GM23338 (cell line): ENCODE results near the gene TMSB4X.

ENCODE experiments used
- CREB1 ChIP-seq: fragments of 250-450 bp; sonication (Bioruptor Pico); IDR thresholded peaks from 2 replicates; pipeline ENCODE4 v1.5.0; 2020; ENCODE audit warnings: low read depth, mild to moderate bottlenecking, moderate library complexity
- CTCF ChIP-seq, 2 experiments: fragments of 200-600 bp in 1 of 2; sonication (generic) in 1 of 2; conservative IDR thresholded peaks; 2 replicates each; pipeline versions ENCODE4 v1.5.1 to v1.6.1; 2016 to 2017; ENCODE audit warnings: antibody characterized with exemption in 2 of 2, low read depth in 2 of 2, mild to moderate bottlenecking in 2 of 2, moderate library complexity in 1 of 2
- EZH2 ChIP-seq: fragments of 200-600 bp; sonication (generic); IDR thresholded peaks from one replicate; pipeline ENCODE4 v1.8.0; 2017; ENCODE audit warnings: antibody characterized with exemption, mild to moderate bottlenecking, low read depth; ENCODE audit not compliant: unreplicated experiment
- EZH2phosphoT487 ChIP-seq: fragments of 200-600 bp; sonication (generic); IDR thresholded peaks from one replicate; pipeline ENCODE4 v1.8.1; 2018; ENCODE audit warnings: antibody characterized with exemption; ENCODE audit not compliant: unreplicated experiment
- JUNB ChIP-seq: IDR thresholded peaks from one replicate; pipeline ENCODE4 v1.6.1; 2016; ENCODE audit warnings: antibody characterized with exemption; ENCODE audit not compliant: unreplicated experiment
- POLR2AphosphoS5 ChIP-seq: IDR thresholded peaks from 2 replicates; pipeline ENCODE4 v1.6.1; 2016; ENCODE audit warnings: antibody characterized with exemption, low read depth
- ZNF114 ChIP-seq: fragments of 250-450 bp; sonication (Bioruptor Pico); IDR thresholded peaks from 2 replicates; pipeline ENCODE4 v1.5.0; 2020; ENCODE audit warnings: mild to moderate bottlenecking, moderate library complexity
- TF ChIP-seq, protein P1 (sequence below): IDR thresholded peaks from one replicate; pipeline ENCODE4 v1.6.1; 2018; ENCODE audit warnings: antibody characterized with exemption; ENCODE audit not compliant: unreplicated experiment

DNA sequence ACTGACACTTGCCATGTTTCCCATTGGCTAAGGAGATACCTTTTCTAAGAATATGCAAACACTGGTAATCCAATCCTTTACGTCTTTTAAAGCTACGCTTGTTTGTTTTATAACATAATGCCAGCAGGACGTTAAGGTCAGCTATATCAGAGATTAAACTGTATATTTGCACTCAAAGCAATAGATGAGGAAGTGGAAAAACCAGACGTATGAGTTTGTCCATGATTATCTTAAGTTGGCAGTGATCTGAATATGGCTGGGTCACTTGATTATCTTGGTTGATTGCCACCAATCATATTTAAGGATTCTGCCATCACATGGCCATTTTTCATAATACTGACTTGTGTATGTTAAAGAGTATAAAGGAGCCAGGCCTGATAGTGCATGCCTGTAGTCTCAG is 19.4 kb downstream of the TMSB4X start:
- TF ChIP-seq CREB1 (CRISPR knock-in tag) (no peak), CTCF (conservative IDR thresholded peaks at IDR 0.05; ENCODE audit: low read depth in 2 of 2) (no peak), POLR2AphosphoS5 (no peak), EZH2 (no peak), ZNF114 (CRISPR knock-in tag) (no peak), JUNB (no peak), EZH2phosphoT487 (no peak)
- TF ChIP-seq, protein P1, sequence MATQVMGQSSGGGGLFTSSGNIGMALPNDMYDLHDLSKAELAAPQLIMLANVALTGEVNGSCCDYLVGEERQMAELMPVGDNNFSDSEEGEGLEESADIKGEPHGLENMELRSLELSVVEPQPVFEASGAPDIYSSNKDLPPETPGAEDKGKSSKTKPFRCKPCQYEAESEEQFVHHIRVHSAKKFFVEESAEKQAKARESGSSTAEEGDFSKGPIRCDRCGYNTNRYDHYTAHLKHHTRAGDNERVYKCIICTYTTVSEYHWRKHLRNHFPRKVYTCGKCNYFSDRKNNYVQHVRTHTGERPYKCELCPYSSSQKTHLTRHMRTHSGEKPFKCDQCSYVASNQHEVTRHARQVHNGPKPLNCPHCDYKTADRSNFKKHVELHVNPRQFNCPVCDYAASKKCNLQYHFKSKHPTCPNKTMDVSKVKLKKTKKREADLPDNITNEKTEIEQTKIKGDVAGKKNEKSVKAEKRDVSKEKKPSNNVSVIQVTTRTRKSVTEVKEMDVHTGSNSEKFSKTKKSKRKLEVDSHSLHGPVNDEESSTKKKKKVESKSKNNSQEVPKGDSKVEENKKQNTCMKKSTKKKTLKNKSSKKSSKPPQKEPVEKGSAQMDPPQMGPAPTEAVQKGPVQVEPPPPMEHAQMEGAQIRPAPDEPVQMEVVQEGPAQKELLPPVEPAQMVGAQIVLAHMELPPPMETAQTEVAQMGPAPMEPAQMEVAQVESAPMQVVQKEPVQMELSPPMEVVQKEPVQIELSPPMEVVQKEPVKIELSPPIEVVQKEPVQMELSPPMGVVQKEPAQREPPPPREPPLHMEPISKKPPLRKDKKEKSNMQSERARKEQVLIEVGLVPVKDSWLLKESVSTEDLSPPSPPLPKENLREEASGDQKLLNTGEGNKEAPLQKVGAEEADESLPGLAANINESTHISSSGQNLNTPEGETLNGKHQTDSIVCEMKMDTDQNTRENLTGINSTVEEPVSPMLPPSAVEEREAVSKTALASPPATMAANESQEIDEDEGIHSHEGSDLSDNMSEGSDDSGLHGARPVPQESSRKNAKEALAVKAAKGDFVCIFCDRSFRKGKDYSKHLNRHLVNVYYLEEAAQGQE, result no peak
